RWPE1 (cell line): ENCODE results near the gene RSAD2.

ENCODE experiments used
- CTCF ChIA-PET: fragments of 350-600 bp; sonication (Branson Sonifier 250); formaldehyde crosslinking; extraction: SDS; loops from one replicate; lab custom pipeline; 2021; lab: Yijun Ruan, JAX
- POLR2A ChIA-PET: fragments of 400-600 bp; formaldehyde crosslinking; extraction: SDS; loops from one replicate; lab custom pipeline; 2020; ENCODE audit warnings: antibody characterized with exemption; ENCODE audit not compliant: low non-redundant PET; lab: Yijun Ruan, JAX
- DNase-seq: peaks from one replicate; pipeline ENCODE4 v3.0.0; 2012; ENCODE audit warnings: low spot score
- H3K27ac ChIP-seq: fragments of 450-650 bp; 2 replicates; pipeline ENCODE4 v1.5.1; 2017
- CTCF ChIP-seq: fragments of 450-650 bp; conservative IDR thresholded peaks from 2 replicates; pipeline ENCODE4 v1.5.1; 2017; ENCODE audit warnings: low read depth, mild to moderate bottlenecking

Gene RSAD2

GRCh38 chr2:6943523-6943922, 65.9 kb downstream of the RSAD2 start:
- no peak for DNase-seq
- TF ChIP-seq CTCF: no peak
- POLR2A ChIA-PET: no interaction called here
- CTCF ChIA-PET: no interaction called here
- no peak overlapping the region for H3K27ac ChIP-seq

DNA sequence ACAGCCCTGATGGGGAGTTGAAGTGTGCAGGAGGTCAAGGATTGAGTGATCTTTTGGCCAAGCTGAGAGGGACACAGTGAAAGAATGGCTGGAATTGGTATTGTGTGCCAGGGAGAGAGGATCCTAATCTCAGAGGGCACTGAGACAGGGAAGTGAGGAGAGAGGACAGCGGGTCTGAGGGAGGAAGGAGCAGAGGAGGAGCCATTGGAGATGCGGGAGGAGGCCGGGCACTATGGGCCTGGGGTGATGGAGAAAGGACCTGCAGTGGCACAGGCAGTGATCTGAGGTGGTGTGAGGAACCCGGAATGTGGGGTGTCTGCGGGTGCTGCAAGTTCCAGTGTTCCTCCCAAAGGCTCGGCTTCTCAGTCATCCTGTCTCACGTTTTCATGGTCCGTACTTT, 66.4 kb downstream of the RSAD2 start:
- CTCF ChIA-PET: no interaction called here
- POLR2A ChIA-PET: no interaction called here
- DNase-seq: no peak
- TF ChIP-seq CTCF: no peak
- no peak overlapping the region for H3K27ac ChIP-seq

DNA sequence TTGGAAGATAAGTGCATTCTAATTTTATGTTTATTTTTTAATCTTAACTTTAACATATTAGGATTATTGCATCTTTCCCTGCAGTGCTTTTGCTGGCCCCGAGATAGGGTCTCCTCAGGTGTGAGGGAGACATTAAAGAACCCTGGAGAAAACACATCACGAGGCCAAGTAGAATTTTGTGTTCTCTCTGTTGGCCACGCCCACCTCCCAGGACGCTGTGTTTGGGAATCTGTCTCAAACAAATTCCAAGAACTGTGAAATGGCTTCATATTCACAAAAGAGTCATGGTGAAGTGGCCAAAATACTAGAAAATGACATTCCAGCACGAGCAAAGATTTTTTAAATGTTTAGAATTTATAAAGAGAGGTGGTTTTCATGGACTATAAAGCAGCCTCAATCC, 67.0 kb downstream of the RSAD2 start:
- no peak for DNase-seq
- TF ChIP-seq CTCF: no peak
- H3K27ac ChIP-seq: no peak overlapping the region
- CTCF ChIA-PET: no interaction called here
- POLR2A ChIA-PET: no interaction called here

- DNase-seq: no peak
- no peak overlapping the region for H3K27ac ChIP-seq
- POLR2A ChIA-PET: no interaction called here
- CTCF ChIA-PET: no interaction called here
- no peak for TF ChIP-seq CTCF
Measured at GRCh38 chr2:6945087-6945813, 67.7 kb downstream of the RSAD2 start.

- no peak for TF ChIP-seq CTCF
- DNase-seq: no peak
- ChIA-PET POLR2A (no interaction called here), CTCF (no interaction called here)
- H3K27ac ChIP-seq: no peak overlapping the region
Measured at GRCh38 chr2:6945821-6946220, 68.2 kb downstream of the RSAD2 start.

GRCh38 chr2:6946722-6947121, 69.1 kb downstream of the RSAD2 start:
- ChIA-PET POLR2A (no interaction called here), CTCF (no interaction called here)
- no peak for TF ChIP-seq CTCF
- peak; percentile 14 for DNase-seq
- no peak overlapping the region for H3K27ac ChIP-seq
